COLO829 (cell line): ENCODE measurements around the gene DYNLRB1.

Experiments
- DNase-seq: peaks from one replicate; pipeline ENCODE4 v3.0.0; 2012; ENCODE audit warnings: low spot score

DYNLRB1 gene

GRCh38 chr20:34558320-34559218, 42.3 kb downstream of the DYNLRB1 start, which contains the start of gene MAP1LC3A:
Gene MAP1LC3A, plus strand, starts transcription at chr20:34558718. Its CDS starts 151 bp downstream, at chr20:34558869.
- peak; percentile 92 for DNase-seq

- DNase-seq: no peak
Measured at GRCh38 chr20:34559311-34560140, 43.3 kb downstream of the DYNLRB1 start.

- DNase-seq: no peak
Measured at GRCh38 chr20:34560141-34560523, 43.9 kb downstream of the DYNLRB1 start.

- no peak for DNase-seq
Measured at GRCh38 chr20:34560614-34561013, 44.4 kb downstream of the DYNLRB1 start.

- DNase-seq: no peak
Measured at GRCh38 chr20:34561661-34562060, 45.4 kb downstream of the DYNLRB1 start.

- peak; percentile 35 for DNase-seq
Measured at GRCh38 chr20:34562641-34563040, 46.4 kb downstream of the DYNLRB1 start.

- DNase-seq: no peak
Measured at GRCh38 chr20:34564833-34565232, 48.6 kb downstream of the DYNLRB1 start.

GRCh38 chr20:34566978-34567891, 51.0 kb downstream of the DYNLRB1 start:
- no peak for DNase-seq

GRCh38 chr20:34567892-34568865, 52.0 kb downstream of the DYNLRB1 start:
- no peak for DNase-seq

- no peak for DNase-seq
Measured at GRCh38 chr20:34569598-34569997, 53.4 kb downstream of the DYNLRB1 start.

- DNase-seq: no peak
Measured at GRCh38 chr20:34570859-34571306, 54.7 kb downstream of the DYNLRB1 start.

GRCh38 chr20:34571753-34572152, 55.5 kb downstream of the DYNLRB1 start:
- DNase-seq: no peak

- DNase-seq: no peak
Measured at GRCh38 chr20:34573541-34574300, 57.5 kb downstream of the DYNLRB1 start.

- no peak for DNase-seq
Measured at GRCh38 chr20:34574426-34574825, 58.2 kb downstream of the DYNLRB1 start.

- DNase-seq: no peak
Measured at GRCh38 chr20:34574861-34575260, 58.6 kb downstream of the DYNLRB1 start.

GRCh38 chr20:34575271-34575670, 59.0 kb downstream of the DYNLRB1 start:
- no peak for DNase-seq

- no peak for DNase-seq
Measured at GRCh38 chr20:34575756-34576155, 59.5 kb downstream of the DYNLRB1 start.

GRCh38 chr20:34577061-34577460, 60.8 kb downstream of the DYNLRB1 start:
- no peak for DNase-seq

- DNase-seq: no peak
Measured at GRCh38 chr20:34578025-34578424, 61.8 kb downstream of the DYNLRB1 start.

- no peak for DNase-seq
Measured at GRCh38 chr20:34578521-34578920, 62.3 kb downstream of the DYNLRB1 start.
